Testis (tissue), 3 donors: ENCODE results near the gene FCN3. TPM values are rescaled to one million over a fixed set of nuclear protein-coding genes. Genes with fewer than 3 reads are reported as not detected.

Experiments used
- DNase-seq: peaks from one replicate; pipeline ENCODE4 v3.0.0-alpha.2; 2019
- H3K27ac ChIP-seq, 2 donors: fragments of 200-600 bp; sonication (generic); one replicate each; pipeline ENCODE4 v1.5.1; 2019
- H3K27me3 ChIP-seq: fragments of 200-600 bp; sonication (generic); one replicate; pipeline ENCODE4 v1.5.1; 2019
- H3K36me3 ChIP-seq: fragments of 200-600 bp; sonication (generic); one replicate; pipeline ENCODE4 v1.5.1; 2017; ENCODE audit warnings: low read depth; ENCODE audit errors: missing control alignments
- H3K4me1 ChIP-seq: fragments of 200-600 bp; sonication (generic); one replicate; pipeline ENCODE4 v1.5.1; 2019
- H3K4me3 ChIP-seq, 2 donors: fragments of 200-600 bp; sonication (generic); one replicate each; pipeline ENCODE4 v1.5.1; 2017 to 2019
- H3K9me3 ChIP-seq: fragments of 200-600 bp; sonication (generic); one replicate; pipeline ENCODE4 v1.5.1; 2017
- POLR2A ChIP-seq: fragments of 450-650 bp; IDR thresholded peaks from one replicate; pipeline ENCODE4 v1.6.1; 2017; ENCODE audit warnings: antibody characterized with exemption, mild to moderate bottlenecking, moderate library complexity
- WGBS, 2 donors: methylation state at CpG; one replicate each; pipeline ENCODE4 v1.1.5; 2018; 5-methylcytosine and 5-hydroxymethylcytosine counted together
- intact Hi-C: fragments of 100-400 bp; cut with DNase I; formaldehyde crosslinking; loops from one replicate; pipeline ENCODE4 v1.15.1; 2023; ENCODE audit warnings: low total_unique reads
- polyA plus RNA-seq: library from polyadenylated mRNA; stranded (reverse); fragments of 350-450 nt; fragmentation: Illumina TruSeq; extraction: RNeasy Lipid Tissue Mini Kit (QIAGEN cat#74804); gene quantifications from one replicate; pipeline ENCODE4 v1.2.3, GENCODE V29; 2014; ENCODE audit warnings: low read depth, low replicate concordance; ENCODE audit not compliant: insufficient read depth
- total RNA-seq, 2 donors: library from RNA; depleted of rRNA; stranded (reverse); fragments of >200 nt; gene quantifications; one replicate each; pipeline ENCODE4 v1.2.3, GENCODE V29; 2016
- TF ChIP-seq, protein P1 (sequence below), 3 experiments: fragments of 450-650 bp in 2 of 3; fragments of 200-600 bp in 1 of 3; sonication (generic) in 1 of 3; IDR thresholded peaks; one replicate each; pipeline ENCODE4 v1.5.1; 2016 to 2019; ENCODE audit warnings: antibody characterized with exemption in 3 of 3, mild to moderate bottlenecking in 2 of 3, moderate library complexity in 1 of 3

Gene FCN3
- total and polyA plus RNA-seq, 3 donors from 2014 or later, result 0.54 to 6.9 (median 3.6) TPM

DNA sequence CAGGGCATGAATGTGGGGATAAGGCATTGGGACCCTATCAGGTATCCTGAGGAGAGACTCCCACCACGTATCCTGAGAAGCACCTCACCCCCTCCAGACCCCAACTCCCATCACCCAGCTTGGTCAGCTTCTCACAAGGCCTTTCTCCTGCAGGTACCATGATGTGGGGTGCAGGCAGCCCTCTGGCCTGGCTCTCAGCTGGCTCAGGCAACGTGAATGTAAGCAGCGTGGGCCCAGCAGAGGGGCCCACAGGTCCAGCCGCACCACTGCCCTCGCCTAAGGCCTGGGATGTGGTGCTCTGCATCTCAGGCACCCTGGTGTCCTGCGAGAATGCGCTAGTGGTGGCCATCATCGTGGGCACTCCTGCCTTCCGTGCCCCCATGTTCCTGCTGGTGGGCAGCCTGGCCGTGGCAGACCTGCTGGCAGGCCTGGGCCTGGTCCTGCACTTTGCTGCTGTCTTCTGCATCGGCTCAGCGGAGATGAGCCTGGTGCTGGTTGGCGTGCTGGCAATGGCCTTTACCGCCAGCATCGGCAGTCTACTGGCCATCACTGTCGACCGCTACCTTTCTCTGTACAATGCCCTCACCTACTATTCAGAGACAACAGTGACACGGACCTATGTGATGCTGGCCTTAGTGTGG lies 19.1 kb upstream of the FCN3 start:
- intact Hi-C loops, result loop anchor here (5.0 to 10.0 kb wide), 2 partner anchors 91 to 211 kb away; partner anchors contain the start of gene AHDC1
- Histone ChIP-seq H3K4me1 (peaks cover 17% of the 10 kb centered on the region), H3K36me3 (no peaks in the 10 kb centered on the region), H3K9me3 (no peaks in the 10 kb centered on the region), H3K4me3 (no peak overlapping the region), H3K27me3 (no peaks in the 10 kb centered on the region), H3K27ac (no peak overlapping the region)
- TF ChIP-seq, protein P1, sequence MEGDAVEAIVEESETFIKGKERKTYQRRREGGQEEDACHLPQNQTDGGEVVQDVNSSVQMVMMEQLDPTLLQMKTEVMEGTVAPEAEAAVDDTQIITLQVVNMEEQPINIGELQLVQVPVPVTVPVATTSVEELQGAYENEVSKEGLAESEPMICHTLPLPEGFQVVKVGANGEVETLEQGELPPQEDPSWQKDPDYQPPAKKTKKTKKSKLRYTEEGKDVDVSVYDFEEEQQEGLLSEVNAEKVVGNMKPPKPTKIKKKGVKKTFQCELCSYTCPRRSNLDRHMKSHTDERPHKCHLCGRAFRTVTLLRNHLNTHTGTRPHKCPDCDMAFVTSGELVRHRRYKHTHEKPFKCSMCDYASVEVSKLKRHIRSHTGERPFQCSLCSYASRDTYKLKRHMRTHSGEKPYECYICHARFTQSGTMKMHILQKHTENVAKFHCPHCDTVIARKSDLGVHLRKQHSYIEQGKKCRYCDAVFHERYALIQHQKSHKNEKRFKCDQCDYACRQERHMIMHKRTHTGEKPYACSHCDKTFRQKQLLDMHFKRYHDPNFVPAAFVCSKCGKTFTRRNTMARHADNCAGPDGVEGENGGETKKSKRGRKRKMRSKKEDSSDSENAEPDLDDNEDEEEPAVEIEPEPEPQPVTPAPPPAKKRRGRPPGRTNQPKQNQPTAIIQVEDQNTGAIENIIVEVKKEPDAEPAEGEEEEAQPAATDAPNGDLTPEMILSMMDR (IDR thresholded peaks at IDR 0.05), result no peak
- TF ChIP-seq POLR2A, result no peak
- DNase-seq, result no peak
- WGBS, 2 donors, result 92 to 96% methylated on average over 11 to 18 of the region's 18 CpGs

DNA sequence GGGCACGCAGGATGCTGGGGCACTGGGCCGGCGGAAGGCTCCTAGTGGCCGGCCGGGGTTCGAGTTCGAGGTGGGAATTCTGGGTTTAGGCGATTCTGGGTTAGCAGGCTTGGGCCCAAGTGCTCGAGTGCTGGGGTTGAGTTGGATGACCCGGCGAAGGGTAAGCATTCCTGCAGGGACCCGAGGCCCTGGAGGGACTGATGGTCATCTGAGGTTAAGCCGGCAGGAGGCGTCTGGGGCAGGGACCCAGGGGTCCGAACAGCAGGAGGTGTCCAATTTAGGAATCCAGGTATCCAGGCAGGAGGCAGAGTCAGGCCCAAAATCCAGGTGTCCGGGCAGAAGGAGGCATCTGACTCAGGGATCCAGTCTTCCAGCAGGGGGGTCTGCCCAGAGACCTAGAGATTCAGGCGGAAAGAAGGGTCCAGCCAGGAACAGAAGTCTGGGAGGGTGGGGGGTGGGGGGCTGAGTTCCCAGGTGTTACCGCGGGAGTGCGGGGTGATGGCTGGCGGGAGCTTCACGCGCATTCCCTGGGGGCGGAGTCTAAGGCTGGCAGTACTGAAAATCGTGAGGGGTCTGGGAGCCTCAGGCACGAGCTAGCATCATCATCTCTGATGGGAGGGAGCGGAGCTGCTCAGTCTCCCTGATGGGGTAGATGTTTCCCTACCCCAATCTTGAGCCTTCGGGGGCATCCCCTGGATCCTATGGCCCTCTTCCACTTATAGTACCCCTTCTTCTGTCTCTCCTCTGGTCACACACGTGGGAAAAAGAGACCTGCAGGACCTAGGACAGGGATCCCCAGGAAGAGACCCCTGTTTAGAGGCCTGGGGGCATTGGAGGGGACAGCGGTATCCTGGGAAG lies 18.4 kb upstream of the FCN3 start:
- no peak for TF ChIP-seq POLR2A
- TF ChIP-seq, protein P1 (IDR thresholded peaks at IDR 0.05), result no peak
- WGBS, 2 donors, result 35 to 49% methylated on average over 11 to 30 of the region's 30 CpGs
- no peak overlapping the region for H3K27ac ChIP-seq
- peaks cover 17% of the 10 kb centered on the region for H3K4me1 ChIP-seq
- H3K9me3 ChIP-seq, result no peaks in the 10 kb centered on the region
- intact Hi-C loops, result loop anchor here (5.0 to 10.0 kb wide), 2 partner anchors 91 to 212 kb away; partner anchors contain the start of gene AHDC1
- no peaks in the 10 kb centered on the region for H3K27me3 ChIP-seq
- DNase-seq, result no peak
- peak overlapping the region; percentile 48 to 54 for H3K4me3 ChIP-seq
- no peaks in the 10 kb centered on the region for H3K36me3 ChIP-seq

DNA sequence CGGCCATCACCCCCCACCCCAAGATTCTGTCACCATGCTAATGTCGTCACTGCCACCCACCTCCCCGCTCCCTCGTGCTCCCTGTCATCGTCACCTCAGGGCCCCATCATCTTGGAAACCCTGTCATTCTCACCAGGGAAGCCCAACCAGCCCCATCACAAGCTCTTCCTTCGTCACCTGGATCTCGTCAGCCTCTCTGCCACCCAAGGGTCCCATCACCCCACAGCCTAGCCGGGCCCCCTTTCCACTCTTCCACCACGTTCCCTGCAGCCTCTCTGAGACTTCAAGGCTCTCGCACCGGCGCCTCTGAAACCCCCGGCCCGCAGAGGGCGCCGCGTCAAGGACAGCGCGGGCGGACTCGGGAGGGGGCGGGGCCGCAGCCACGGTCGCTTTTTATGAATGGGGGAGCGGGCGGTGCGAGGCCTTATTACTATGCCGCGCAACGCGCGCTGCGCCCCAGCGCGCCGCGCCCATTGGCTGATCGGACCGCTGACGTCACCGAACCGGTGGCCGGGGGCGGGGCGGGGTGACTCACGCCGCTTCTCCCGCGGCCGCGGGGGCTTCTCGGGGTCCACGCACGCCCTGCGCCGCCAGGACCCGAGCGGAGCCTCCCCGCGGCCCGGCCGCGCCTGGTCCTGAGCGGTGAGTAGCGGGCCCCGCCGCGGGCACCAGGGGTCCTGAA lies 17.6 kb upstream of the FCN3 start, which contains the start of gene GPR3:
Gene GPR3 (plus strand): TSS at position 527 of the 682 bp plus-strand sequence. CDS start 1,177 bp downstream, outside the sequence.
- peaks cover 17% of the 10 kb centered on the region for H3K4me1 ChIP-seq
- DNase-seq, result peak; percentile 94
- WGBS, 2 donors, result 3% methylated on average over 29 to 39 of the region's 69 CpGs
- H3K4me3 ChIP-seq, result peak within 1 kb of the TSS; percentile 48 to 54
- no peak for TF ChIP-seq POLR2A
- TF ChIP-seq, protein P1 (IDR thresholded peaks at IDR 0.05), result peak; percentile 26 to 37 (median 36)
- intact Hi-C loops, result loop anchor here (5.0 to 10.0 kb wide), 2 partner anchors 90 to 213 kb away; partner anchors contain the start of gene AHDC1
- H3K36me3 ChIP-seq, result no peaks in the 10 kb centered on the region
- H3K27me3 ChIP-seq, result no peaks in the 10 kb centered on the region
- H3K9me3 ChIP-seq, result no peaks in the 10 kb centered on the region
- no peak within 1 kb of the TSS for H3K27ac ChIP-seq

DNA sequence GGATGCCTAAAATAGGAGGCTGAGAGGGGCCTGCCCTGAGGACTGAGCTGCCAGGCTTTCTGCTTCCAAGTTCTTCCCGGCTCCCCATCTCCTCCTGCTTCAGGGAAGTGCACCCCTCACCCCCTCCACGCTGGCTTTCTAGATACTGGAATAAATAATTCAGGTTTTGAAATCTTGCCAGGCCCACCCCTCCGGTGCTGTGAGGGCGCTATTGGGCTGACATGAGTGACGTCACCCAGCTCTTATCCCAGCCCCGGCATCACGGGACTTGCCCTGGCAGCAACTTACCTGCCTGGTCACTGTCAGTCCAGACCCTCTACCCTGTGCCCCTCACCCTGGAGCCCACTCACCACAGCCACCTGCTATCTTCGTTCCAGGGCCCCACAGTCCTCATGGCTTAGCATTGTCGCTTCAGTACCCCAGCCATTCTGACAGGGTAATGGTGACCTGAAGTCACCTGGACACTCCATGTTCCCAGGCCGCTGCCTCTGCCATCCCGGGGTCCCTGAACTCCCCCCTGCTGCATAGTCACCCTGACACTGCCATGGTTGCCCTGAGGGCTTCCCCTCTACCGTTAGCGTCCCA lies 17.0 kb upstream of the FCN3 start:
- Histone ChIP-seq H3K9me3 (no peaks in the 10 kb centered on the region), H3K36me3 (no peaks in the 10 kb centered on the region), H3K4me1 (peaks cover 17% of the 10 kb centered on the region), H3K4me3 (peak overlapping the region; percentile 48 to 54), H3K27ac (no peak overlapping the region), H3K27me3 (no peaks in the 10 kb centered on the region)
- 11 to 14% methylated on average over 13 of the region's 13 CpGs for WGBS, 2 donors
- peak; percentile 52 for DNase-seq
- intact Hi-C loops, result loop anchor here (5.0 to 10.0 kb wide), 2 partner anchors 89 to 213 kb away; partner anchors contain the start of gene AHDC1
- TF ChIP-seq, protein P1 (IDR thresholded peaks at IDR 0.05), result no peak
- TF ChIP-seq POLR2A, result no peak
